Measurements from ENCODE around the gene OIP5.
"Not testable (repeated sequence)": the region's sequence is repeated elsewhere in the genome, so short reads cannot be mapped to it uniquely, and the experiment has no call there.

OIP5 gene

DNA sequence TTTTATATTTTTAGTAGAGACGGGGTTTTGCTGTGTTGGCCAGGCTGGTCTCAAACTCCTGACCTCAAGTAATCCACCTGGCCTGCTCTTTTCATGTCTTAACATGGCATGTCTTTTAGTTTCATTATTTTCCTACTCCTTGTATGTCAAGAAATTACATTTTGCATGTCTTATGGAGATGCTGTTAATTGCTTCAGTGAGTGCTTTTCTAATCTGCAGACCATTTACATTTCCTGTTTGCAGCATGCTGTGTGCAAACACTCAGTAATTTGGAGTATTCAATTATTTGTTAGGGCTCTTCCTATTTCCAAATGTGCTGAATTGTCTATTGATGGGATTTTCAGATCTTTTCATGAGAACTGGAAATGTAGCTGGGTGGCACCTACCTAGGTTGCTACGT lies 31.3 kb downstream of the OIP5 start:
- not testable (repeated sequence) for DNase-seq

DNA sequence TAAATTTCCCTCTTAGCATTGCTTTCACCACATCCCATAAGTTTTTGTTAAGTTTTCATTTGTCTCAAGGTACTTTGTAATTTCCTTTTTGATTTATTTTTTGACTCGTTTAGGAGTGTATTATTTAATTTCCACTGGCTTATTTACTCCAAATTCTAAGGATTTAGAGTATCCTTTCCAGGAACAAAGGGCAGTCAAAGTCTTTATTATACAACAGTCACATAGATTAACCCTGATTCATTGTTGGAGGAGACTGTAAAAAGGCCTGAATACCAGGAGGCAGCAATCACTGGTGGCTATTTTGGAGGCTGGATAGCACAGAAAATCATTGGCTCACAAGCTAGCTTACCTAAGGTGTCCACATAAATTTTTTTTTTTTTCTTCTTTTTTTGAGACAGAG lies 39.9 kb downstream of the OIP5 start:
- DNase-seq = no peak

DNA sequence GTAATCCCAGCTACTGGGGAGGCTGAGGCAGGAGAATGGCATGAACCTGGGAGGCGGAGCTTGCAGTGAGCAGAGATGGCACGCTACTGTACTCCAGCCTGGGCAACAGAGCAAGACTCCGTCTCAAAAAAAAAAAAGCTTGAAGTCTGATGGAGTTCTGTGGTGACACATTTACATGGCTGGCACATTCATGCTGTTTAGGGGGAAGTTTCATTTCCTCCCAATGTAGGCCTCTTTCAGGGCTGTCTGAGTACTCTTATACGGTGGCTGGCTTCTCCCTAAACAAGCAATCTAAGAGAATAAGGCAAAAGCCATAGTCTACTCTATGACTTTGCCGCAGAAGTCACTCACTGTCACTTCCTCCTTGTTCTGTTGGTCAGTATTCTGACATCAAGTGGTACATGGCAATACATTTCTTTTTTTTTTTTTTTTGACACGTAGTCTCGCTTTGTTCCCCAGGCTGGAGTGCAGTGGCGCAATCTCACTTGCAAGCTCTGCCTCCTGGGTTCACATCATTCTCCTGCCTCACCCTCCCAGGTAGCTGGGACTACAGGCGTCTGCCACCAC lies 41.2 kb downstream of the OIP5 start:
- peak; percentile 10 for DNase-seq

DNA sequence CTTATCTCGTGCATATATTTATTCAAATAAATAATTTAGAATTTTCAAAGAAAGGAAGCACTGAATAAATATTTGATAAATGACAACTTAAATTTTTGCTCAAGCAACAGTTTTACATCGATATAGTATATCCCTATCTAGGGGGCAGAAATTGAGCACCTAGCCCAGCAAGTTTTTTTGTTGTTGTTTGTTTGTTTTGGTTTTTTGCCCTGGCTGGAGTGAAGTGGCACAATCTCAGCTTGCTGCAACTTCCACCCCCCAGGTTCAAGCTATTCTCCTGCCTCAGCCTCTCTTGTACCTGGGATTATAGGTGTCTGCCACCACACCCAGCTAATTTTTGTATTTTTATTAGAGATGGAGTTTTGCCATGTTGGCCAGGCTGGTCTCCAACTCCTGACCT lies 42.4 kb downstream of the OIP5 start:
- DNase-seq = no peak

DNA sequence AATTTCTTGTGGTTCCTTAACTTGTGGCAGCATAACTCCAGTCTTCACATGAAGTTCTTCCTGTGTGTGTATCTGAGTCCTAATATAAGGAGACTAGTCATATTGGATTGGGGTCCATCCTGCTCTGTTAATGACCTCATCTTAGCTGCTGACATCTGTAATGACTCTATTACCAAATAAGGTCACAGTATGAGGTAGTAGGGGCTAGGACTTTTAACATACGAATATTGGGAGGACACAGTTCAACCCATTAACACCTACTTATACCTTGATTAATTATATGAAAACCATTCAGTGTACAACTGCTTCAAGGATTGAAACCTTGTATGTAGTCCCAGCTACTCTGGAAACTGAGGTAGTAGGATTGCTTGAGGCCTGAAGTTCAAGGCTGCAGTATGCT lies 43.9 kb downstream of the OIP5 start:
- no peak for DNase-seq

DNA sequence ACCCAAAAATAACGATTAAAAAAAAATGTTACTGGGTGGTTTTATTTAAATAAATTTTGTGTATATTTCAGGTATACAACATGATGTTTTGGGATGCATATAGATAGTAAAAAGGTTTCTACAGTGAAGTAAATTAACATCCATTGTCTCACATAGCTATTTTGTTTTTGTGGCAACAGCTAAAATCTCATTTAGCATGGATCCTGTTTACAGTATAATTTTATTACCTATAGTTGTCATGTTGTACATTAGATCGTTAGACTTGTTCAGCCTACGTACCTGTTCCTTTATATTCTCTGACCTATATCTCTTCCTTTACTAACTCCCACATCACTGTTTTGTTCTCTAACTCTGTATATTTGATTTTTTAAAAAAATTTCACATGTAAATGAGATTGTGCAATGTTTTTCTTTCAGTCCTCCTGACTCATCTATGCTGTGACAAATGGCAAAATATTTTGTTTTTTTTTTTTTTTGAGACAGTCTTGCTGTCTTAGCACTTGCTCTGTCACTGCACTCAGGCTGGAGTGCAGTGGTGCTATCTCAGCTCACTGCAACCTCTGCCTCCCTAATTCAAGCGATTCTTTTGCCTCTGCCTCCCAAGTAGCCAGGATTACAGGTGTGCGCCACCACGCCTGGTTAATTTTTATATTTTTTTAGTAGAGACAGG lies 45.6 kb downstream of the OIP5 start:
- DNase-seq = no peak

DNA sequence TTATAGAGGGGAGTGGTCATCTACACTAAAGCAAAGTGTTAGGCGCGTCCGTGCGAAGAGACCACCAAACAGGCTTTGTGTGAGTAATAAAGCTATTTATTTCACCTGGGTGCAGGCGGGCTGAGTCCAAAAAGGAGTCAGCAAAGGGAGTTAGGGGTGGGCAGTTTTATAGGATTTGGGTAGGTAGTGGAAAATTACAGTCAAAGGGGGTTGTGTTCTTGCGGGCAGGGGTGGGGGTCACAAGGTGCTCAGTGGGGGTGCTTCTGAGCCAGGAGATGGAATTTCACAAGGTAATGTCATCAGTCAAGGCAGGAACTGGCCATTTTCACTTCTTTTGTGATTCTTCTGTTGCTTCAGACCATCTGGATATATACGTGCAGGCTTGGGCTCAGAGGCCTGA lies 47.1 kb downstream of the OIP5 start:
- peak; percentile 12 for DNase-seq

DNA sequence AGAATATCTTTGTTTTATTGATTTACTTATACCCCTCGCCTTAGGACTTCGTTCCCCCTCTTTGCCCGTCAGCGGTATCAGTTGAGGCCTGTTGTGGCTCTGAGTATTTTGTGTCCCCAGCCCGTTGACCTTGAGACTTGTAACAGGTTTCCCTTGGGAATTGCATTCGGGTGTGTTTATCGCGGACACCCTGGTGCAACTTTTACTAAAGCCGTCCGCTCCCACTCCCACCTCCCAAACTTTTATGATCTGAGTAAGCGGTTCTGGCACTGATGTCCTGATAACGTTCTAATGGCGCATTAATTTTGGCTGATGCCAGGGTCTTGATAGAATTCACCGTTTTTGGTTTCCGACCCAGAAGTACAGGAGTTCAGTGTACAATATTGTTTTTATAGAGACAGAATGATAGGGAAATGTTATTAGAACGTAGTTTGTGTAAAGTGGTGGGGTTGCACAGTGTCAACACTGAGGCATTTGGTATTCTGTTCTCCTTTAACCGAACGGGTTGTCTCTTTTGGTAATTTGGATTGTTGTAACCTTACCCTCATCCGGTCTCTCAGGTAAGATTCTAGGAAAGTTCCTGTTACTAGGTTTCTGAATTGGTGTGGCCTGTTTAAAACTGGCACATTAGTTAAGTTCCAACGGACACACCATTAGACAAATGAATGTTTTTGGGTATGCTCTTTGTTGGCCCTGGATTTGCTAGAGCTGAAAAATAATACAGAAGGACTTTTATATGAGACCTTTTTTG lies 47.8 kb downstream of the OIP5 start:
- peak; percentile 48 for DNase-seq

DNA sequence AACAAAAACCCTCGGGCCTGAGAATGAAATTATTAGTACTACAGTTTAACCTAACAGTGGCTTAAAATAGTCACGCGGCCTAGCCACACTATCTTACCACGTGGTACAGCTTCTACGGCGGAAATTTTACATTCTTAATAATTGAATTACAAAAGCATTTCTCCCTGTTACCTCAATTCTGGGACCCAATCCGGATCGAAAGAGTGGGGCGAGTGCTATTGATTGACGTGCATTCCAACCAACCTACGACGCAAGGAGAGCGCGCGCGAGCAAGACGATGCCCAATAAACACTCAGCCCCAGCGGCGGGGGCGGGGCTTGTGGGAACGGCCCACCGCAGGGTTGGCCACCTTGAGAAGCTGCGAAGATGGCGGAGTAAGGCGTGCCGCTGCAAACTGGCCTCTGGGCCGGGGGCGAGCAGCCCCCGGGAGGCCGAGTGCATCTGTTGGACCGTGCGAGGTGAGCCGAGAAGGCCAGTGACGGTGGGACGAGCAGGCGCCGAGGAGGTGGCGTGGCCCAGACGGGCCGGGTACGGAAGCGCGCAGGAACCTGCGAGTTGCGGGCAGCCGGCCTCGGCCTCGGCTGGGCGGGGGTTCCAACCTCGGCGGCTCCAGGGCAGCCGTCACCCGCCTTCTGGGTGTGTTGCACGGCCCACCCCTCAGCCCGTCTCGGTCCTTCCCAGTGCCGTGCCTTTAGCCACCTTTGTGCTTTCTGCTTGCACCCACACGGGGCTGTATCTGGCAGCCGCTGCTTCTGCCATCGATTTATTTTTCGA lies 48.6 kb downstream of the OIP5 start:
- DNase-seq = peak; percentile 99

DNA sequence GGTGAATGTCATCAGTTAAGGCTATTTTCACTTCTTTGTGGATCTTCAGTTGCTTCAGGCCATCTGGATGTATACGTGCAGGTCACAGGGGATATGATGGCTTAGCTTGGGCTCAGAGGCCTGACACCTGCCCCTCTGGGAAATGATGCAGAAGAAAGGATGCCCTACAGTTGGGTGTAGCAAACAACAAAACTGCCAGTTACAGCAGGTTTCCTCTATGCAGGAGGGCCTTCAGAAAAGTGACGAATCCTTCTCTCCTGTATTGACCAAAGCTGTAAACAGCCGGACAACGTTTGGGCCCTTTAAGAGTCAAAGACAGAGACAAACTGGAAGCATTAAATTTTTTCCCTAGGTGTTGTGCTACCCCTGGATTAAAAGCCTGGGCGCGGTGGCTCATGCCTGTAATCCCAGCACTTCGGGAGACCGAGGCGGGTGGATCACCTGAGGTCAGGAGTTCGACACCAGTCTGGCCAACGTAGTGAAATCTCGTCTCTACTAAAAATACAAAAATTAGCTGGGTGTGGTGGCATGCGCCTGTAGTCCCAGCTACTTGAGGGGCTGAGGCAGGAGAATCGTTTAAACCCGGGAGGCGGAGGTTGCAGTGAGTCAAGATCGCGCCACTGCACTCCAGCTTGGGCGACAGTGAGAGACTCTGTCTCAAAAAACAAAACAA lies 49.3 kb downstream of the OIP5 start:
- not testable (repeated sequence) for DNase-seq

DNA sequence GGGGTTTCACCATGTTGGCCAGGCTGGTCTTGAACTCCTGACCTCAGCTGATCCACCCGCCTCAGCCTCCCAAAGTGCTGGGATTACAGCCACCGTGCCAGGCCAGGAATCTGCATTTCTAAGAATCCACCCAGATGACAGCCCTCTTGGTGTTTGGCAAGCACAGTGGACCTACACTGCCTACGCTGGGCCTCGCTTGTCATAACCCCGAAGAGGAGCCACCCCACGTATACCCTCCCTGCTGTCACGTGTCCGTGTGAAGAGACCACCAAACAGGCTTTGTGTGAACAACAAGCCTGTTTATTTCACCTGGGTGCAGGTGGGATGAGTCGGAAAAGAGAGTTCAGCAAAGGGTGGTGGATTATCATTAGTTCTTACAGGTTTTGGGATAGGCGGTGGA lies 50.0 kb downstream of the OIP5 start:
- DNase-seq = not testable (repeated sequence)

DNA sequence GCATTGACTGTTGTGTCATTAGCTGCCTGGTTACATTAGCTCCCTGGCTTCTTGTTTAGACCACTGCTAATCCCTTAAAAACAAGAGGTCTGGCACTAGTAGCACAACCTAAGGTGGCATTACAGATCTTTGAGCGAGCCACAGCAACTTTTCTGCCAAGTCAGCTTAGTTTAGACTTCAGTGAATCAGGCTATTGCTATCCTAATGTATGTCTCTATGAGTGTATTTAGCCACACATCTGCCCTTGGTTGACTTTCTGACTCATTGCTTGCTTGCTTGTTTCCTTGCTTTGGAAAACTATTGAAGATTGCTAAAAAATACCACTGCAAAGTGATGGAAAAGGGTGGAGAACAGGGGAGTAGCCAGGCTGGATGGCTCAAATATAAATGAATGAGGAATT lies 51.2 kb downstream of the OIP5 start:
- DNase-seq = no peak

DNA sequence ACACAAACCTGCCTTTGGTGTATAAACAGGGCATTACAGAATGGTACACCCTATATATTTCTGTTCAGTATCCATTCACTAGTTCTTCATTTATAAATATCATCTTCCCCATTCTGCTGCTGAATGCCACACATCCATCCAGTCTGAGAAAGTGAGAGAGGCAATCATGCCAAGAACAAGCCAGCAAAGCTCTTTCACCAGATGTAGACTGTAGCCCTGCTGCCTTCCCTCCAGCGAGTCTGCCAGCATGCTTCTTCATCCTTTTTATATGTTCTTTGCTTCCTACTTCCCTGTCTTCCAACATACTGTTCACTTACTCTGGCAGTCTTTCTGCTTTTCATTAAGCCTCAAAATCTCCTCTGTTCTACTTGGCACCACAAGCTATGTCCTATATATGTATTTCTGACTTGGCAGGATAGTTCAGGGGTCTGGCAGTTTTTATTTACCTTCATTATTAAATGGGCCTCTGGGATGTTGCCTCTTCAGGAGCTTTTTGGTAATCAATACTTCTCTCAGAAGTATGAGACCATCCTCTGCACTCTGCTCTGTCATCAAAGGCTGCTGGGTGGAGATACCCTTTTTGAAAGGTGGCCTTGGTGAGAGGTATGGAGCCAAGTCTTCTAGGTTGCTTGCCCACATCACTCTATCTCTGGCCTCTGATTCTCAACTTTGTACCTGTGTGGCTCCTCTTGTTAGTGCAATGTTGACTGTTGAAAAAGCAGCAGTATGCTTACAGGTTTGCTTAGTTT lies 52.7 kb downstream of the OIP5 start:
- DNase-seq = no peak

DNA sequence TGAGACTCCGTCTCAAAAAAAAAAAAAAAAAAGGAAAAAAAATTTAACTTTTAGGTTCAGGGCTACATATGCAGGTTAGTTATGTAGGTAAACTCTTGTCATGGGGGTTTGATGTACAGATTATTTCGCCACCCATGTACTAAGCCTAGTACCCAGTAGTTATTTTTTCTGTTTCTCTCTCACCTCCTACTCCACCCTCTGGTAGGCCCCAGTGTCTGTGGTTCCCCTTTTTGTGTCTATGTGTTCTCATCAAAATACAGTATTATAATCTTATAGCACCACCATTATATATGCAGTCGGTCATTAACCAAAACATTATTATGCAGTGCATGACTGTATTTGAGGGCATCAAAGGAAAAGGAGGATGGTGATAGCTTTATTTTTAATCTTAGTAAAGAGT lies 54.1 kb downstream of the OIP5 start:
- DNase-seq = no peak

DNA sequence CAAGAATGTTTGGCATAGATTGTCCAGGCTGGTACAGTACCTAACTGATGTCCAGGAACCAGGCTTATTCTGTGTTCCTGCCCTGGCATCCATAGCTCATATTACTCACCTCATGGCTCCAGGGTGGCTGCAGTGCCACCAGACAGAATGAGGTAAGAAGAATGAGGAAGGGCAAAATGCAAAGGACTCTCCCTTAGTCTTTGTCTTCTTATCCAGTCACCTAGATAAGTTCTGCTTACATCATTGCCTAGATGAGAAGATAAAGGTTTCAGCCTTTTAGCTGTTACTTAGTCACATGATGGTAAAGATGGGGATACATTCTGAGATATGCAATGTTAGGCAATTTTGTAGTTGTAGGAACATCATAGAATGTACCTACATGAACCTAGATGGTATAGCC lies 55.6 kb downstream of the OIP5 start:
- DNase-seq = peak; percentile 16

DNA sequence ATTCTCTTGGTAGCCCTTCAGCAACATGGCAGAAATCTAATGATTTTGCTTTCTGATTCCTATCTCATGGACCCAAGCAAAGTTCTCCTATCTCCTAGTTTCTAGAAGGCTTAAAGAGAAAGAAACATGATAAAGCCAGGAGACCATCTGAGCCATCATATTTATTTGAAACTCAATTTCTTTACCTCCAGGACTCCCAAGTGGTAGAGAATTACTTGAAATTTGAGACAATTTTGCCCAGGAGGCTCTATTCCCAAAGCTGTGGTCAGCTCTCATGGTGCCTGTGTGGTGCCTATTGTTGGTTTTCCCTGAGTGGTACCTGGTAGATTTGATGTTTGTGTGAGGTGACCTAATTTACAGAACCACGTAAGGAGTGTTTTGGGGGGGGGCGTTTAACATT lies 62.5 kb downstream of the OIP5 start:
- no peak for DNase-seq

DNA sequence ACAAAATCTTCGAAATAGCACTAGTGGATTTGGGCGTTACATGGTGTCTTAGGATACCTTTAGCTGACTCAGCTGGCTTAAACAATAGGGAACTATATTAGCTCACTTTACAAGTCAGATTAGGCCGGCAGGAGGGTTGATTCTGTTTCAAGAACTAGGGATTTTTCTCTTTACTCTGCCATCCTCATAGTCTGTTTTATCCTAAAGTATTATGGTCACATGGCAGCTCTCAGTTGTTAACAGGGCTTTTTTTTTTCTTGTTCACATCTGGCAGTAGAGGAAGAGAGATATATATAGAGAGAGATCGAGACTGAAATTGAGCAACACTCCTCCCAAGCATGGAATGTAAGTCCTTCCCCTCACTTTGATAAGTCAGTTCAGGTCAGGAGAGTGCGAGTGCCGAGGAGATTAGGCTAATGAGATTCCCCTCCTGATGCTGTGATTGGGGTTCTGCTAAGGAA lies 68.5 kb downstream of the OIP5 start:
- DNase-seq = no peak

DNA sequence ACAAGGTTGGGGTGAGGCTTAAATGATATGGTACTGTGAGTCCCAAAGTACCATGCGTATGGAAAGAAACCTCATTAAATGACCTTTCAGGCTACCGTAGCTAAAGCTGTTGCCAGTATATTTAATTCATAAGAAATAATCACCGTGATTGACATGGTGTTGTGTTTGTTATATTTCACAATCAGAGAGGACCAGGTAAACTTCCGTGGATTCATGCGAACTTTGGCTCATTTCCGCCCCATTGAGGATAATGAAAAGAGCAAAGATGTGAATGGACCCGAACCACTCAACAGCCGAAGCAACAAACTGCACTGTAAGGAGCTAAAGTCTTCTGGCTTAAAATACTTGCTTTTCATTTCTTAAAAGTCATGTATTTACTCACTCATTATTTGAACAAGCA lies 69.8 kb downstream of the OIP5 start:
- no peak for DNase-seq

DNA sequence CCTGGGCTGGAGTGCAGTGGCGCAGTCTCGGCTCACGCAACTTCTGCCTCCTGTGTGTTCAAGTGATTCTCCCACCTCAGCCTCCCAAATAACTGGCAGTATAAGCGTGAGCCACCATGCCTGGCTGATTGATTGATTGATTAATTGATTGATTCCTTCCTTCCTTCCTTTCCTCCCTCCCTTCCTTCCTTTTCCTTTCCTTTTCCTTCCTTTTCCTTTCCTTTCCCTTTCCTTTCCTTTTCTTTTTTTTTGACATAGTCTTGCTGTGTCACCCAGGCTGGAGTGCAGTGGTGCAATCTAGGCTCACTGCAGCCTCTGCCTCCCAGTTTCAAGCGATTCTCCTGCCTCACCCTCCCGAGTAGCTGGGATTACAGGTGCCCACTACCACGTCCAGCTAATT lies 71.5 kb downstream of the OIP5 start:
- not testable (repeated sequence) for DNase-seq

DNA sequence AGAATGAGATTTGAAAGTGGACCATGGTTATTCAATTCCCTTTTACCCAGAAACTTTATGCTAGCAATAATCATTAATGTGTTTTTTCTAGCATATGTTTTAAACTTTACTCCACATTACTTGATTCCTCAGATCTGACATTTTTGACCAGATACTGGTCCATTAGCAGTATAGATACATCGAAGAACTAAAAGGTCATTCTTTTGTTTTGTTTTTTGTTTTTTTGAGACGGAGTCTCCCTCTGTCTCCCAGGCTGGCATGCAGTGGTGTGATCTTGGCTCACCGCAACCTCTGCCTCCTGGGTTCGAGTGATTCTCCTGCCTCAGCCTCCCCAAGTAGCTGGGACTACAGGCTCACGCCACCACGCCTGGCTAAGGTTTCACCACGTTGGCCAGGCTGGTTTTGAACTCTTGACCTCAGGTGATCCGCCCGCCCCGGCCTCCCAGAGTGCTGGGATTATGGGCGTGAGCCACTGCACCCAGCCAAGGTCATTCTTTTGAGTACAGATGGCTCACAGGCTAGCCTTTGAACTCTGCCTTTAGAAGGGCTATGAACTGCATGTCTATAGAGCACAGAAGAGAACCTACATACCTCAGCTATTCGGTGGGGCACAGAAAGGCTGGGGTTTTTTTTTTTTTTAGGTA lies 72.7 kb downstream of the OIP5 start:
- DNase-seq = no peak

Data from activated CD4-positive, alpha-beta T cell treated with anti-CD3 and anti-CD28 coated beads, Interleukin-2, amount 50 U/mL, for 16 hours (primary cell).